Coronary artery (tissue), 2 donors: ENCODE results near the gene SAE1.
A peak's percentile ranks its signal among the peaks of the same experiment; 100 is the strongest.
"Not testable (repeated sequence)": the region's sequence is repeated elsewhere in the genome, so short reads cannot be mapped to it uniquely, and the experiment has no call there.

Experiments
- DNase-seq: peaks from one replicate; pipeline ENCODE4 v3.0.0-alpha.2; 2017; ENCODE audit warnings: low spot score
- H3K27ac ChIP-seq, 2 donors: fragments of 200-600 bp; sonication (generic); one replicate each; pipeline ENCODE4 v1.5.1; 2016 to 2019
- H3K4me3 ChIP-seq: fragments of 200-600 bp; sonication (generic); 2 replicates; pipeline ENCODE4 v1.5.1; 2016; ENCODE audit warnings: mild to moderate bottlenecking, moderate library complexity
- TF ChIP-seq, protein P1 (sequence below): fragments of 200-600 bp; sonication (generic); IDR thresholded peaks from one replicate; pipeline ENCODE4 v1.5.1; 2019; ENCODE audit warnings: antibody characterized with exemption

SAE1 gene

DNA sequence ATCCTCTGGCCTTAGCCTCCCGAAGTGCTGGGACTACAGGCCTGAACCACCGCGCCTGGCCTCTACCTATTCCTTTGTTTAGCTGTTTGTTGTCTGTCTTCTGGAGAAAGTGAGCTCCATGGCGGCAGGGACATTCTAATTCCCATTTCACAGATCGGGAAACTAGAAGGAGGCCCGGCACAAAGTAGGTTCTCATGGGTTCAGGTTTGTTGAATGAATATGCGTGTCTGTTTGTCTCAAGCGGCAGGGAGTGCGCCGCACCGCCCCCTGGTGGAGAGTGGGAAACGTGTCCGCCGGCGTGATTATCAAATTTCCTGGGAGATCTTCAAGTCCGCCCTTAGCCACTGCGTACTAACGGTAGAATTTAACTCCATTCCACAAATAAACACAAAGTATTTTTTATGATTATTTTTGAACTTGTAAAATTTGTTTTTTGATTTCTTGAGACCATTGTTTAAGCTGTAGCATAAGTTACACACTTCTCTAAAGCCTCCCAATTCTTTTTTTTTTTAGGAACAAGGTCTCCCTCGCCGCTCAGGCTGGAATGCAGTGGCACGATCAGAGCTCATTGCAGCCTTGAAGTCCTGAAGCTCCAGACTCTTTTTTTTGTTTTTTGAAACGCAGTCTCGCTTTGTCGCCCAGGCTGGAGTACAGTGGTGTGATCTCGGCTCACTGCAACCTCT, 116.8 kb downstream of the SAE1 start:
- no peak overlapping the region for H3K4me3 ChIP-seq
- H3K27ac ChIP-seq, result no peak overlapping the region
- TF ChIP-seq, protein P1, sequence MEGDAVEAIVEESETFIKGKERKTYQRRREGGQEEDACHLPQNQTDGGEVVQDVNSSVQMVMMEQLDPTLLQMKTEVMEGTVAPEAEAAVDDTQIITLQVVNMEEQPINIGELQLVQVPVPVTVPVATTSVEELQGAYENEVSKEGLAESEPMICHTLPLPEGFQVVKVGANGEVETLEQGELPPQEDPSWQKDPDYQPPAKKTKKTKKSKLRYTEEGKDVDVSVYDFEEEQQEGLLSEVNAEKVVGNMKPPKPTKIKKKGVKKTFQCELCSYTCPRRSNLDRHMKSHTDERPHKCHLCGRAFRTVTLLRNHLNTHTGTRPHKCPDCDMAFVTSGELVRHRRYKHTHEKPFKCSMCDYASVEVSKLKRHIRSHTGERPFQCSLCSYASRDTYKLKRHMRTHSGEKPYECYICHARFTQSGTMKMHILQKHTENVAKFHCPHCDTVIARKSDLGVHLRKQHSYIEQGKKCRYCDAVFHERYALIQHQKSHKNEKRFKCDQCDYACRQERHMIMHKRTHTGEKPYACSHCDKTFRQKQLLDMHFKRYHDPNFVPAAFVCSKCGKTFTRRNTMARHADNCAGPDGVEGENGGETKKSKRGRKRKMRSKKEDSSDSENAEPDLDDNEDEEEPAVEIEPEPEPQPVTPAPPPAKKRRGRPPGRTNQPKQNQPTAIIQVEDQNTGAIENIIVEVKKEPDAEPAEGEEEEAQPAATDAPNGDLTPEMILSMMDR, result peak; percentile 87
- DNase-seq, result no peak

DNA sequence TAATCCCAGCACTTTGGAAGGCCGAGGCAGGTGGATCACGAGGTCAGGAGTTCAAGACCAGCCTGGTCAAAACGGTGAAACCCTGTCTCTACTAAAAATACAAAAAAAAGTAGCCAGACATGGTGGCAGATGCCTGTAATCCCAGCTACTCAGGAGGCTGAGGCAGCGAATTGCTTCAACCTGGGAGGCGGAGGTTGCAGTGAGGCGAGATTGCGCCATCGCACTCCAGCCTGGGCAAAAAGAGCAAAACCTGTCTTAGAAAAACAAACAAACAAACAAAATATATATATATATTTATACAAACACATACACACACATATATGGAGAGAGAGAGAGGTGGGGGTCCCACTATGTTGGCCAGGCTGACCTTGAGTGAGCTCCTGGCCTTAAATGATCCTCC, 122.4 kb downstream of the SAE1 start:
- not testable (repeated sequence) for H3K27ac ChIP-seq, DNase-seq, H3K4me3 ChIP-seq

DNA sequence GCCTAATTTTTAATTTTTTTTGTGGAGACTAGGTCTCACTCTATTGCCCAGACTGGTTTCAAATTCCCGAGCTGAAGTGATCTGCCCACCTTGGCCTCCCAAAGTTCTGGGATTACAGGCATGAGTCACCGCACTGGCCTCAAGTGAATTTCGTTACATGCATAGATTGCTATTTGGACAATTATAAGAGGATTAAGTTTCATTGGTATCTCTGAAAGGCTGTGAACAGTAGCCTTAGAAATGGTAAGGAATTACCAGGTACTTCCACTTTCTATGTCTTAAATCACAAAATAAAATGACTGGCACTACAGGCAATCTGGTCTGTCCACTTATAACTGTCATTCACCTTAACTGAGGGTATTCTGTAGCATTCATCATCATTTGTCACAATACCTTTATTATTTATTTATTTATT, 122.8 kb downstream of the SAE1 start:
- Histone ChIP-seq H3K27ac (no peak overlapping the region), H3K4me3 (no peak overlapping the region)

DNA sequence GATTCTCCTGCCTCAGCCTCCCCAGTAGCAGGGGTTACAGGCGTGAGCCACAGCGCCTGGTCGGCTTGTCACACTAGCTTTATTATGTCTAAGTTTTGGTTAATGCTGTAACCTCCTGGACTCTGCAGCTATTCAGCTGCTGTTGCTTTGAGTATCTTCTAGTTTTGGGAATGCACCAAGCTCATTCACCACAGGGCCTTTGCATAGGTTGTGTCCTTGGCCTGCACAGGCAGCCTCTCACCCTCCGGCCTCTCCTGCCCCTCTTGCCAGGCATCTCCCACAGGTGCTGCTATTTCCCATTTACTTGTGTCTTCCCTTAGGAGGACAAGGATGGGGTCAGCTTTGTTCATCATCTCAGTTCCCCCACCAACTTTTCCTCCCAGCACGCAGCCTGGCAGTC, 123.3 kb downstream of the SAE1 start:
- Histone ChIP-seq H3K4me3 (no peak overlapping the region), H3K27ac (no peak overlapping the region)
- no peak for DNase-seq
- TF ChIP-seq, protein P1, result no peak

More for the DNA sequence above, 122.8 kb downstream of the SAE1 start:
- DNase-seq, result no peak
- TF ChIP-seq, protein P1, result no peak

DNA sequence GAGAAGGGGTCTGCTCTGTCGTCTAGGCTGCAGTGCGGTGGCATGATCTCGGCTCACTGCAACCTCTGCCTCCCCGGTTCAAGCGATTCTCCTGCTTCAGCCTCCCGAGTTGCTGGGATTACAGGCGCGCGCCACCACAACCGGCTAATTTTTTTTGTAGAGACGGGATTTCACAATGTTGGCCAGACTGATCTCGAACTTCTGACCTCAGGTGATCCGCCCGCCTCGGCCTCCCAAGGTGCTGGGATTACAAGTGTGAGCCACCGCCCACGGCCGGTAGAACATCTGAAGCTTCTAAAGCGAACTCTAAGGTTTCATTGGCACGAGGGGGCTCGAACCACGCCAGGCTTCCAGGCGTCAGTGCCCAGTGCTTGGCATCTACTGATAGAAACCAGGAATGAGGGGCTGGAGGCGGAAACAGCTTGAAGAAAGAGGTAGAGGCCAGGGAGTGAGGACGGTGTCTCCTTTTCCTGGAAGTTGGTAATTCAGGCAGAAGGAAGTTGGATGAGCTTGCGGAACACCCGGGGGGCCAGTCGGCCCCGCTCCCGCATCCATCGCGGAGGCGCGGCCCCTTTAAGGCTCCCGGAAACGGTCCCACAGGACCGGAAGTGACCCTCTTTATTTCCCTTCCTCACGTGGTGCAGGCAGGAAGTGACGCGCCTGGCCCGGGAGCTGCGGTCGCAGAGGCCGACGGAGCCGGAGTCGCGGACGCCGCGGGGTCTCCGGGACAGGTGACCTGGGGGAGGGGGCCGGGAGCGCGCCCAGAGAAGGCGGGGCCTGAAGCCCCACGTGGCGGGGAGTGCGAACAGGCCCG, 125.5 kb downstream of the SAE1 start, which contains the start of gene CCDC9:
Gene CCDC9 (plus strand): TSS at position 647 of the 814 bp plus-strand sequence. CDS start 1,876 bp downstream, outside the sequence.
- DNase-seq, result peak; percentile 99
- TF ChIP-seq, protein P1, result no peak
- Histone ChIP-seq H3K4me3 (peak within 1 kb of the TSS; percentile 83), H3K27ac (peak within 1 kb of the TSS; percentile 75 to 99)

DNA sequence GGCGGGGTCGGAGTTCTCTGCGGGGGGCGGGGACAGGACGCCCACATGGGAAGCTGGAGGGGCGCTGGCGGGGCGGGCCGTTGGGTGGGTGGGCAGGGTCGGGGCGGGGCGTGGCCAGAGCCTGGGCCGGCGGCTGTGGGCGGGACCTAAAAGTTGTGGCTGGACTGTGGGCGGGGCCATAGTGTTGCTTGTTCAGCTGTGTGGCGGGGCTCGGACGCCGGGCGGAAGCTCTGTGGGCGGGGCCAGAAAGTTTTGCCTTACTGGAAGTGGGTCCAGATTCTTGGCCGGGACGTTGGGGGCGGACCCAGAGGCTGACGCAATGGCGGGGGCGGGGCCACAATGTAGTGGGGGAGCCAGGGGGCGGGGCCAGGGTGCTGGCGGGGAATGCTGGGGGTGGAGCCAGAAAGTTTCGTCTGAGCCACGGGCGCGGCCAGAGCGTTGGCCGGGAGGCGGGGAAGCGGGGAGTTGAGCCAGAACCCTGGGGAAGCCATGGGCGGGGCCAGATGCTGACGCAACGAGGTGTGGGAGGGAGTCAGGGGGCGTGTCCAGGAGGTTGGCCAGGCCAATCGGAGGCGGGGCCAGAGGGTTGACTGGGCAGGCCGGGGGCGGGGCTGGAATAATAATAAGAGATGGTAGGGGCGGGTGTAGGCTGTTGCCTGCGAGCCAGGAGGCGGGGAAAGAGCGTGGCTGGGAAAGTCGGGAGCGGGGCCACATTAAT, 126.2 kb downstream of the SAE1 start:
- peak overlapping the region; percentile 83 for H3K4me3 ChIP-seq
- peak; percentile 100 for DNase-seq
- H3K27ac ChIP-seq, result peak overlapping the region; percentile 75 to 99
- TF ChIP-seq, protein P1, result no peak
